ENCODE results near the gene RTN4RL1.

Gene RTN4RL1

GRCh38 chr17:1928976-1929375 is 96.2 kb downstream of the RTN4RL1 start:
- DNase-seq (ENCODE audit: low read depth in 1 of 2, low spot score in 1 of 2) = no peak

GRCh38 chr17:1920948-1921351 is 104.2 kb downstream of the RTN4RL1 start:
- DNase-seq (ENCODE audit: low read depth in 1 of 2, low spot score in 1 of 2) = no peak

GRCh38 chr17:1919201-1919600 is 105.9 kb downstream of the RTN4RL1 start:
- DNase-seq (ENCODE audit: low read depth in 1 of 2, low spot score in 1 of 2) = no peak

- DNase-seq (ENCODE audit: low read depth in 1 of 2, low spot score in 1 of 2) = no peak
Measured at GRCh38 chr17:1918346-1919162, 106.6 kb downstream of the RTN4RL1 start.

GRCh38 chr17:1916963-1917715 is 108.0 kb downstream of the RTN4RL1 start:
- no peak for DNase-seq (ENCODE audit: low read depth in 1 of 2, low spot score in 1 of 2)

GRCh38 chr17:1916316-1916715 is 108.8 kb downstream of the RTN4RL1 start:
- no peak for DNase-seq (ENCODE audit: low read depth in 1 of 2, low spot score in 1 of 2)

- DNase-seq (ENCODE audit: low read depth in 1 of 2, low spot score in 1 of 2) = no peak
Measured at GRCh38 chr17:1915889-1916288, 109.2 kb downstream of the RTN4RL1 start.

GRCh38 chr17:1914661-1915083 is 110.5 kb downstream of the RTN4RL1 start:
- no peak for DNase-seq (ENCODE audit: low read depth in 1 of 2, low spot score in 1 of 2)

GRCh38 chr17:1913702-1914101 is 111.4 kb downstream of the RTN4RL1 start:
- DNase-seq (ENCODE audit: low read depth in 1 of 2, low spot score in 1 of 2) = no peak

- DNase-seq (ENCODE audit: low read depth in 1 of 2, low spot score in 1 of 2) = no peak
Measured at GRCh38 chr17:1912146-1912545, 113.0 kb downstream of the RTN4RL1 start.

- no peak for DNase-seq (ENCODE audit: low read depth in 1 of 2, low spot score in 1 of 2)
Measured at GRCh38 chr17:1909985-1910384, 115.1 kb downstream of the RTN4RL1 start.

GRCh38 chr17:1908699-1909309 is 116.3 kb downstream of the RTN4RL1 start:
- no peak for DNase-seq (ENCODE audit: low read depth in 1 of 2, low spot score in 1 of 2)

- peak in 1 of 2 donors; percentile 6 for DNase-seq (ENCODE audit: low read depth in 1 of 2, low spot score in 1 of 2)
Measured at GRCh38 chr17:1907909-1908698, 117.0 kb downstream of the RTN4RL1 start.

GRCh38 chr17:1907216-1907631 is 117.9 kb downstream of the RTN4RL1 start:
- no peak for DNase-seq (ENCODE audit: low read depth in 1 of 2, low spot score in 1 of 2)

GRCh38 chr17:1906662-1907101 is 118.5 kb downstream of the RTN4RL1 start:
- DNase-seq (ENCODE audit: low read depth in 1 of 2, low spot score in 1 of 2) = no peak

- no peak for DNase-seq (ENCODE audit: low read depth in 1 of 2, low spot score in 1 of 2)
Measured at GRCh38 chr17:1905190-1905913, 119.8 kb downstream of the RTN4RL1 start.

- no peak for DNase-seq (ENCODE audit: low read depth in 1 of 2, low spot score in 1 of 2)
Measured at GRCh38 chr17:1904273-1905182, 120.6 kb downstream of the RTN4RL1 start.

GRCh38 chr17:1899403-1900000 is 125.6 kb downstream of the RTN4RL1 start:
- DNase-seq (ENCODE audit: low read depth in 1 of 2, low spot score in 1 of 2) = no peak

- no peak for DNase-seq (ENCODE audit: low read depth in 1 of 2, low spot score in 1 of 2)
Measured at GRCh38 chr17:1898872-1899271, 126.3 kb downstream of the RTN4RL1 start.
